ENCODE results near the gene SDR9C7.
"Not testable (repeated sequence)": the region's sequence is repeated elsewhere in the genome, so short reads cannot be mapped to it uniquely, and the experiment has no call there.

The SDR9C7 gene

DNA sequence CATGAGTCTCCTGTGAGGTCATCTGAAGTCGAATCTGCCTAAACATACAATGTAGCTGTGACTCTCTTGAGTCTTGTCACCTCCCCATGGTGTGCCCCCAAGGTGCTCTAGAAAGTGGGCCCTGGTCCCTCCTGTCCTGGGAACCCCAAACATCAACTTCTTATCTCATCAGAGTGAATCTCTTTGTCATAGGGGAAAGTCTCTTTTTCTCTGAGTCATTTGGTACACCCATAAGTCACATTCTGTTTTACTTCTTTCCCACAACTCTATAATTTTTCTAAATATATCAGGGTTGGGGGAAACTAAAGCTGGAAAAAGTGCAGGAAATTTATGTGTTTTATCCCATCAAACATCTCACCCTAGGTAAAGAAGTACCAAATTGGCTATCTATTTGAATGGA is 12.9 kb downstream of the SDR9C7 start:
- no peak for FAIRE-seq
- no peak for DNase-seq (ENCODE audit: insufficient read length, low spot score)

DNA sequence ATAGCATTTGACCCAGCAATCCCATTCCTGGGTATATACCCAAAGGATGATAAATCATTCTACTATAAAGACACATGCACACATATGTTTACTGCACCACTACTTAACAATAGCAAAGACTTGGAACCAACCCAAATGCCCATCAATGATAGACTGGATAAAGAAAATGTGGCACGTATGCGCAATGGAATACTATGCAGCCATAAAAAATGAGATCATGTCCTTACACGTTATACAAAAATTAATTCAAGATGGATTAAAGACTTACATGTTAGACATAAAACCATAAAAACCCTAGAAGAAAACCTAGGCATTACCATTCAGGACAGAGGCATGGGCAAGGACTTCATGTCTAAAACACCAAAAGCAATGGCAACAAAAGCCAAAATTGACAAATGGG is 16.1 kb downstream of the SDR9C7 start:
- not testable (repeated sequence) for DNase-seq (ENCODE audit: insufficient read length, low spot score); FAIRE-seq

DNA sequence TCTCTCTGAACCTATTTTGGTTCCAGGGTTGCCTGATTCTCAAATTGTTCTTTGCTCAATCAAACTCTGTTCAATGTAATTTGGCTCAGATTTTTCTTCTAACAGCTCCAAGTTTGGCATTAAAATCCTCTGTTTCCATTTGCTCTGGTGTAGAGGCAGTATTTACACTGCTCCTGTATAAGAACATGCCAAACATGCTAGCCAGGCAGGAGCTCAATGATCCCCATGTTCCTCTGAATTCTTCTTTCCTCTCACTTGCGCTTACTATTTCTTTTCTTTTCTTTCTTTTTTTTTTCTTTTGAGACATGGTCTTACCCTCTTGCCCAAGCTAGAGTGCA is 17.2 kb downstream of the SDR9C7 start:
- DNase-seq (ENCODE audit: insufficient read length, low spot score), result no peak
- no peak for FAIRE-seq

DNA sequence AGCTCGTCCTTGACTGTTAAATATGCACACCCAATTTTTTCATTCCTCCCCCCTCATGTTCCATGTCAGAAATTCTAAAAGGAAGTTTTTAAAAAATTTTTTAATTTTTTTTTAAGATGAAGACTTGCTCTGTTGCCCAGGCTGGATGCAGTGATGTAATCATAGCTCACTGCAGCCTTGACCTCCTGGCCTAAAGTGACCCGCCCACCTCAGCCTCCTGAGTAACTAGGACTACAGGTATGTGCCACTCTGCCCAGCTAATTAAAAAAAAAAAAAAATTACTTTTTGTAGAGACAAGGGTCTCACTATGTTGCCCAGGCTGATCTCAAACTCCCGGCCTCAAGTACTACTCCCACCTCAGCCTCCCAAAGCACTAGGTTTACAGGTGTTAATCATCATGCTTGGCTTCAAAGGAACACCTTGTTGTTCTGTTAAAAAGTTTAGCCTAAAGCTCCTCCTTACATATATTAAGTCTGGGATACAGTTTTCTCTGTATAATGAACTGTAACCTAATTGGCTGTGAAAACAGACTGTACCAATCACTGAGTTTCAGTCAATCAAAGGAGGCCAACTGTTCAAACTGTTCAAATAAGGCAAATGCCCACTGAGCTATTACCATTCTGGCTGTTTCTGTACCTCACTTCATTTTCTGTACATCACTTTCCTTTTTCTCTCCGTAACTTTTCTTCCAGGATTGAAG is 17.8 kb downstream of the SDR9C7 start:
- FAIRE-seq (no peak), DNase-seq (ENCODE audit: insufficient read length, low spot score) (no peak)

DNA sequence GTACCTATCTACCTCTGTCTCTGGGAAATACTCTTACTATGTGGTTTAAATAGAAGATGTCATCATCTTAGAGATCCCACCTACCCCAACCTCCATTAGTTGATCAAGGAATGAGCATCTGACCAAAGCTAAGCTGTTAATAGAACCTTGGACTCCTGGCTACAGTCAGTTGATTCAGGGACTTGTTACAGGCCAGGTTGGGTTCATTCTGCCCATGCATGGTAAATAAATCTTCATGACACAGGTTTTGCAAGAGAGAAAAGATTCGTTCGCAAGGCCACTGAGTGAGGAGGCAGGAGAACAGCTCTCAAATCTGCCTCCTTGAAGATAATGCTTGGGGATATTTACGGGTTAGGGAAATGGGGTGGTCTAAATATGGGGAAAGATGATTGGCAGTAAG is 19.5 kb downstream of the SDR9C7 start:
- DNase-seq (ENCODE audit: insufficient read length, low spot score), result no peak
- FAIRE-seq, result no peak

DNA sequence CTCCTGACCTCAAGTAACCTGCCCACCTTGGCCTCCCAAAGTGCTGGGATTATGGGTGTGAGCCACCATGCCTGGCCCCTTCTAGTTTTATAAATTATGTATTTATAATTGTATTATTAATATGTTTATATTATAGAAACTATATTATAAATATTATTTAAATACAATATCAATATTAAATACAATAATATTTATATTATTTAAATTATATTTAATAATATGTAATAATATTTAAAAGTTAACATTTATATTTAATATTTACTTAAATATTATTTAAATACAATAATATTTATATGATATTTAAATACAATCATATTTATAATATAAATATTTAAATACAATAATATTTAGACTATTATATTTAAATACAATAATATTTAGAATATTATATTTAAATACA is 20.0 kb downstream of the SDR9C7 start:
- FAIRE-seq, result no peak
- DNase-seq (ENCODE audit: insufficient read length, low spot score), result no peak

DNA sequence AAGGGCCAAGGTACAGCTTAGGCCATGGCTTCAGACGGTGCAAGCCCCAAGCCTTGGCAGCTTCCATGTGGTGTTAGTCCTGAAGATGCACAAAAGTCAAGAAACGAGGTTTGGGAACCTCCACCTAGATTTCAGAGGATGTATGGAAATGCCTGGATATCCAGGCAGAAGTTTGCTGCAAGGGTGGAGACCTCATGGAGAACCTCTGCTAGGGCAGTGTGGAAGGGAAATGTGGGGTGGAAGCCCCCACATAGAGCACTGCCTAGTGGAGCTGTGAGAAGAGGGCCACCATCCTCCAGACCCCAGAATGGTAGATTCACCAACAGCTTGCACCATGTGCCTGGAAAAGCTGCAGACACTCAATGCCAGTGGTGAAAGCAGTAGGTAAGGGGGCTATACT is 24.8 kb downstream of the SDR9C7 start:
- DNase-seq (ENCODE audit: insufficient read length, low spot score); FAIRE-seq: not testable (repeated sequence)

DNA sequence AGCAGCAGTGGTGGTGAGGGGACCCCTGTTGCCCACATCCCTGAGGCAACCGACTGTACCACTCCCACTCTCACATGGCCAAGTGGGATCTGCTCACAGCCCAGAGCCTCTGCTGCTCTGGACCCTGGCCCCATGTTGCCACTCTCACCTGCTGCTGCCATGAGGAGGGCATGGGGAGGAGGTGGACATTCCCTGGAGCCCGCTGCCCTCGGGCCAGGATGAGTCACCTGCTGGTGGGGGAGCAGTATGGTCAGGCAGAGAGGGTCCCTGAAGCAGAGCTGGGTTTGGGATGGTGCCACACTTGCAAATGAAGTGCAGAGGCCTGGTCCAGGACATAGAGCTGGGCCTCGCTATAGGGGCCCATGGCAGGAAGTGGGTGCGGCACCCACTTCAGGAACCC is 26.1 kb downstream of the SDR9C7 start:
- FAIRE-seq (no peak), DNase-seq (ENCODE audit: insufficient read length, low spot score) (no peak)

DNA sequence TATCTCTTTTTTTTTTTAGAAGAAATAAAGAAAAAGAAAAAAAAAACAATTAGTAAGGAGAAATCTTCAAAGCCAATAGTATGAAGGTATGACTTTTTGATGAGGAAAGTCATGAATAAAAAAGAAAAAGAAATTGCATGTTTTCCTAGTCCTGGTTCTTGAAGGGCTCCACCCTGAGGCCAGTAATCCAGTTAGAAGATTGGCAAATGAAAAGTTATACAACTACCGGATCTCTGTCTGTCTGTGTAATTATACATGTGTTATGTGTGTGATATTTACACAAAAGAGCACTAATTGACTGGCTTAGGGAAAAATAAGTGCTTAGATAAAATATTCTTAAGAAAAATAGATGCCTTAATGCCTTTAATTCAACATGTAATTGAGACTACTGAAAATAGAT is 28.4 kb downstream of the SDR9C7 start:
- FAIRE-seq, result no peak
- no peak for DNase-seq (ENCODE audit: insufficient read length, low spot score)

DNA sequence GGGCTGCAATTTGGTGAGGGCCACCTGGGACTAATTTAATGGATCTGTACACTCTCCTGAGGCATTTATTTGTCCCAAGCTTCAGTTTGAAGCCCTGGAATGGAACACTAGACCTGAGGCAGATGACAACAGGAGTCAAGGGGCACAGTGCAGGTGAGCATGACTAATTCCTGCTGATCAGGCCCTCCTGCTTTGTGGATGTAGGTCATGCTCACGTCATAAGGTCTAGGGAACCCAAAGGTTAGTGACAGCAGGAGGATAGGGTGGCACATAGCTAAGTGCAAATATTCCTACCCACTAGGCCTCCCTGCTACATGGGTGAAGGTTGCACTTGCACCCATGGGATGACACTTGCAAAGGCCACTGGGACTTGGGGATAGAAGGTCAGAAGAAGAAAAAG is 30.8 kb downstream of the SDR9C7 start:
- FAIRE-seq, result no peak
- DNase-seq (ENCODE audit: insufficient read length, low spot score), result no peak

DNA sequence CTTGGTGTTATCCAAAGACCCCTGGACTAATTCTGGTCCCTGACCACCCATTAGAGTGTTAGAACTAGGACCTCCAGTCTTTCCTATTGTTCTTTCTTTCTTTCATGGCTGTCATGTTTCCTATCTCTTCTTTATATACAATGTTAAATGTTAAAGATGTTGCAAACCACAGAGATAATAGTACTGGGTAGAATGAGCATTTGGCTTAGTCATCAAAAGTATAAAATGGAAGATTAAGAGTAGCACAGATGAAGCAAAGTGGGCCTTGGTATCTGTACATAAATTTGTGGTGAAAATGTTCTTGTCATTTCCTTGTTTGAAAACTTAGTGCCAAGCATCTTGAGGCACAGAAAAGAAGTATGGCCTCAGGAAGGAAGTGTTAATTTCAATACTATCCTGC is 32.9 kb downstream of the SDR9C7 start:
- FAIRE-seq, result not testable (repeated sequence)

DNA sequence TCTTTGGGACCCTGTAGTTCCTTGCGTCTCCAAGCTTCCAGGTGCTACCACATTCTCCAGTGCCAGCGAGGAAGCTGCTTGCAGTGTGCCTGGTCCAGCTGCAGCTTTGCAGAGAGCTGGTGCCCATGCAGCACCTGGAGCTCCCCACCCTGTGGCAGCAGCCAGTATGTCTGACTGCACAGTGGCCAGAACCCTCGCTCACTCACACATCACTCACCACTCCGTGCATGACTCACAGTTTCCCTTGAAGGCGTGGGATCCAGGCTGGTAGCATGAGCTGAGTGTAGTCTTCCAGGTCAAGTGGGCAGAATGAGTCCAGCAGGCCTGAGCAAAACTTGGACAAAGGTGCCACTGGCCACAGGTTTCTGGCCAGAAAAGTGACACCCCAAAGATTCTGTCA is 33.6 kb downstream of the SDR9C7 start:
- DNase-seq (ENCODE audit: insufficient read length, low spot score) (no peak), FAIRE-seq (no peak)

More for the DNA sequence above, 32.9 kb downstream of the SDR9C7 start:
- not testable (repeated sequence) for DNase-seq (ENCODE audit: insufficient read length, low spot score)

DNA sequence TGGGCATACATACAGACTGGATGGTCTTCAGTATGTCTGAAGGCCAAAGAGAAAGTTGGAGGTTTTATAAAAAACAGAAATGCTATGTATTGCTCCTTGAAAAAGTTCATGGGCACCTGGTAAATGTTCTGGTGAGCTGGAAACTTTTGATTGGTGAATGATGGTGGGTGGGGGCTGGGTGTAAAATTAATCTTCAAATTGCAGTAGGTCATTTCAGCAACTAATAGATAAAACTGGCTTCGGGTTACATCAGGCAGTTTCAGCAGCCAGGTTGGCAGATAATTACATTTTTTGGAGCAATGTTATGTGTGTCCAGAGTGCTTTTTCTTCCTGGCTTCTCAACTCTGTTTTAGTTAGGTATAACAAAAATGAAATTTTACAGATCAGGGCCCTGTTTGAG is 35.3 kb downstream of the SDR9C7 start:
- FAIRE-seq (no peak), DNase-seq (ENCODE audit: insufficient read length, low spot score) (no peak)

DNA sequence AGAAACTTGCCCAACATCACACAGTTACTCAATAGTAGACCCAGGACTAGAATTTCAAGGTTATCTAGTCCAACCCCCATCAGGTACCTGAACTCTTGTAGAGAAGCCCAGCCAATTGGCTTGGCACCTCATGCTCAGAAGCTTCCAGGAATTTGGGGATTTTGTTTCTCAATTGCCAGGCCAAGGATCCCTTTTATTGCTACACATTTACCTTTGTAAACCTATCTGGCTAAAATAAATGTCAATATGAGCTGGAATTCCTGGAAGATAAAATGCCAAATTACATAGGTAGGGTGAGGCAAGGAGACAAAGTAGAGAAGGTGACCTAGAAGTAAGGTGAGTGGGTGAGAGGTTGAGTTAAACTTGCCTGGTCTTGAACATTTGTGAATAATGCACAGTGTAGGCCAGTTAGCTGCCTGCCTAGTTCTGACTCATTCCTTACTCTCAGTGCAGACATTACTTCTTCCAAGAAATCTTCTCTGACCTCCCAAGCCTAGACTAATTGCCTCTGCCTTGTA is 36.3 kb downstream of the SDR9C7 start:
- no peak for FAIRE-seq
- no peak for DNase-seq (ENCODE audit: insufficient read length, low spot score)

DNA sequence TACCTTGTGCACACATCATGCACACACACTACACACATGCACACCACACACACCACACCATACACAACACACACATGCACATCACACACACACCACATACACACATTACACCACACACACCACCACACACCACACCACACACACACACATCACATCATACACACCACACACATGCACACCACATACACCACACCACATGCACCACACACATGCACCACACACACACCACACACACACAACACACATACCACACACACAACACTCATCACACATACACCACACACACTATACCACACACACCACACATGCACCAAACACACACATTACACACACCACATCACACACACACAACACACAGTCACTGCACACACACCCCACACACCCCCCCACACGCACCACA is 38.1 kb downstream of the SDR9C7 start:
- DNase-seq (ENCODE audit: insufficient read length, low spot score) (no peak), FAIRE-seq (no peak)

DNA sequence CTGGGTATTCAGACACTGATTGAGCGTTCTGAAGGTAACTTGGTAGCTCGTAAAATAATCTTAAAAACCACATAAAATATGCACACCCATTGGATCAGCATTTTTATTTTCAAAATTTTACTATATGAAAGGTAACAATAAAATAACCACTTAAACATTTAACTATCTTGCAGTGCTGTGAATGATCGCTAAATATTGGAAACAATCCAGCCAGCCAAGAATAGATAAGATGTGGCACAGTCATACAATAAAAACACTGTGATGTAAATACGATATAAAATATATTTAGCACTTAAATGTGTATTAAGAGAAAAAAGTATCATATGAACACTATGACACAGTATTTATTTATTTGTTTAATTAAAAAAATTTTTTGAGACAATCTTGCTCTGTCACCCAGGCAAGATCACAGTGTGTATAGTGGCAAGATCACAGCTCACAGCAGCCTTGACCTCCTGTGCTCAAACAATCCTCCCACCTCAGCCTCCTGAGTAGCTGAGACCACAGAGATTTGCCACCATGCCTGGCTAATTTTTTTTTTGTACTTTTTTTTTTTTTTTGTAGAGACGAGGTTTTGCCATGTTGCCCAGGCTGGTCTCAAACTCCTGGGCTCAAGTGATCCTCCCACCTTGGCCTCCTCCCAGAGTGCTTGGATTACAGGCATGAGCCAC is 39.4 kb downstream of the SDR9C7 start:
- FAIRE-seq (no peak), DNase-seq (ENCODE audit: insufficient read length, low spot score) (no peak)

DNA sequence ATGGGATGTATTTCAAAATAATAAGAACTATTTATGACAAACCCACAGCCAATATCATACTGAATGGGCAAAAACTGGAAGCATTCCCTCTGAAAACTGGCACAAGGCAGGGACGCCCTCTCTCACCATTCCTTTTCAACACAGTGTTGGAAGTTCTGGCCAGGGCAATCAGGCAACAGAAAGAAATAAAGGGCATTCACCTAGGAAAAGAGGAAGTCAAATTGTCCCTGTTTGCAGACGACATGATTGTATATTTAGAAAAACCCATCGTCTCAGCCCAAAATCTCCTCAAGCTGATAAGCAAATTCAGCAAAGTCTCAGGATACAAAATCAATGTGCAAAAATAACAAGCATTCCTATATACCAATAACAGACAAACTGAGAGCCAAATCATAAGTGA is 42.3 kb downstream of the SDR9C7 start:
- not testable (repeated sequence) for FAIRE-seq; DNase-seq (ENCODE audit: insufficient read length, low spot score)

DNA sequence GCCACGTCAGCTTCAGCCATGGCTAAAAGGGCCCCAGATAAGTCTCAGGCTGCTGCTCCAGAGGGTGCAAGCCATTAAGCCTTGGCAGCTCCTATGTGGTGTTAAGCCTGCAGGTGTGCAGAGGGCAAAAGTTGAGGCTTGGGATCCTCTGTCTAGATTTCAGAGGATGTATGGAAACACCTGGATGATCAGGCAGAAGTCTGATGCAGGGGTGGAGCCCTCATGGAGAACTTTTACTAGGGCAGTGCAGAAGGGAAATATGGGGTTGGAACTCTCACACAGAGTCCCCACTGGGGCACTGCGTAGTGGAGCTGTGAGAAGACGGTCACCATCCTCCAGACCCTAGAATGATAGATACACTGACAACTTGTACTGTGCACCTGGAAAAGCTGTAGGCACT is 47.9 kb downstream of the SDR9C7 start:
- no peak for FAIRE-seq
- no peak for DNase-seq (ENCODE audit: insufficient read length, low spot score)

DNA sequence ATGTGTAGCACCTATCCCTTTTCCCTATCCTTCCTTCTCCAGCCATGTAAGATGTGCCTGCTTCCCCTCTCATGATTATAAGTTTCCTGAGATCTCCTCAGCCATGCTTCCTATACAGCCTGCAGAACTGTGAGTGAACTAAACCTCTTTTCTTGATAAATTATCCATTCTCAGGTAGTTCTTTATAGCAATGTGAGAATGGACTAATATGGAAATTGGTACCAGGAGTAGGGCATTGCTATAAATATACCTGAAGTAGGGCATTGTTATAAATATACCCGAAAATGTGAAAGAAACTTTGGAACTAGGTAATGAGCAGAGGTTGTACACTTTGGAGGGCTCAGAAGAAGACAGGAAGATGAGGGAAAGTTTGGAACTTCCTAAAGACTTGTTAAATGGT is 48.9 kb downstream of the SDR9C7 start:
- DNase-seq (ENCODE audit: insufficient read length, low spot score), result no peak
- FAIRE-seq, result no peak

DNA sequence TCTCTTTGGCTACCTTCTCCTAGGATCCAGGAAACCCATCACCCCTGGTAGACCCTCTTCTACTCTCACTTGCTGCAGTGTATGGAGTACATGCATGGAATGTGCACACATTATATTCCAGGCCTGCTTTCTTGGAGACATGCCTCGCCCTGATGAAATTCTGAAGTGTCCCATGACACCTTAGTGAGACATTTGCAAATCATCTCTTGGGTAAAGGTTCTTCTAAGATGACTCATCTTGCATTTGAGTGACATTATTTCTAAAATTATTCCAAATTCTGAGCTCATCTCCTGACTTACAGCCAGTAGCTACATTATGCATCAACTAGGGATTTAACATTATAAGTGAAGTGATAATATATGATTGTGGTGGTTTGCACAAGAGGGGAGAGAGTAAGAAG is 49.8 kb downstream of the SDR9C7 start:
- DNase-seq (ENCODE audit: insufficient read length, low spot score) (no peak), FAIRE-seq (no peak)

DNA sequence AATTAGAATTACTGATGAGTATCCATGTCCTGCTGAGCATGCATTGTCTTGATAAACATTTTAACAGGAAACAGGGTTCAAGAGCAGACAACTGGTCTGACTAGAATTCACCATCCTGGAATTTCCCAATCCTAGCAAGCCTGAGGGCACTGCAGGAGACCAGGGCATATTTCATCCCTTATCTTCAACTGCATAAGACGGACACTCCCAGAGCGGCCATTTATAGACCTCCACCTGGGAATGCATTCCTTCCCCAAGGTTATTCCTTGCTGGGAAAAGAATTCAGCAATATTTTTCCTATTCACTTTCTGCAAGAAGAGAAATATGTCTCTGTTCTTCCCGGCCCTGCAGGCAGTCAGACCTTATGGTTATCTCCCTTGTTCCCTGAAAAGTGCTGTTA is 51.8 kb downstream of the SDR9C7 start:
- FAIRE-seq, result not testable (repeated sequence)

More for the DNA sequence above, 51.8 kb downstream of the SDR9C7 start:
- not testable (repeated sequence) for DNase-seq (ENCODE audit: insufficient read length, low spot score)

Data from GM19239 (cell line).